ENCODE results near the gene GALNT17.

GALNT17 gene

GRCh38 chr7:71132127-71132376, at the start of gene GALNT17:
TSS of gene GALNT17 (plus strand) at chr7:71132144.
- no peak for DNase-seq (ENCODE audit: low spot score)

GRCh38 chr7:71095266-71095860, 36.6 kb upstream of the GALNT17 start:
- DNase-seq (ENCODE audit: low spot score), result no peak

- DNase-seq (ENCODE audit: low spot score), result no peak
Measured at GRCh38 chr7:71096351-71096750, 35.6 kb upstream of the GALNT17 start.

DNA sequence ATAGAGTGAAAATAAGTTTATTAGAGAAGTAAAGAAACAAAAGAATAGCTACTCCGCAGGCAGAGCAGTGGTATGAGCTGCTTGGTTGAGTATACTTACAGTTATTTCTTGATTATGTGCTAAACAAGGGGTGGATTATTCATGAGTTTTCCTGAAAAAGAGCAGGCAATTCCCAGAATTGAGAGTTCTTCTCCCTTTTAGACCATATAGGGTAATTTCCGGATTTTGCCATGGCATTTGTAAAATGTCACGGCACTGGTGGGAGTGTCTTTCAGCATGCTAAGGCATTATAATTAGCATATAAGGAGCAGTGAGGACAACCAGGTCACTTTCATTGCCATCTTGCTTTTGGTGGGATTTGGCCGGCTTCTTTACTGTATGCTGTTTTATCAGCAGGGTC, 25.7 kb upstream of the GALNT17 start:
- DNase-seq (ENCODE audit: low spot score), result no peak

- no peak for DNase-seq (ENCODE audit: low spot score)
Measured at GRCh38 chr7:71112436-71112835, 19.5 kb upstream of the GALNT17 start.

GRCh38 chr7:71120096-71120495, 11.8 kb upstream of the GALNT17 start:
- no peak for DNase-seq (ENCODE audit: low spot score)

DNA sequence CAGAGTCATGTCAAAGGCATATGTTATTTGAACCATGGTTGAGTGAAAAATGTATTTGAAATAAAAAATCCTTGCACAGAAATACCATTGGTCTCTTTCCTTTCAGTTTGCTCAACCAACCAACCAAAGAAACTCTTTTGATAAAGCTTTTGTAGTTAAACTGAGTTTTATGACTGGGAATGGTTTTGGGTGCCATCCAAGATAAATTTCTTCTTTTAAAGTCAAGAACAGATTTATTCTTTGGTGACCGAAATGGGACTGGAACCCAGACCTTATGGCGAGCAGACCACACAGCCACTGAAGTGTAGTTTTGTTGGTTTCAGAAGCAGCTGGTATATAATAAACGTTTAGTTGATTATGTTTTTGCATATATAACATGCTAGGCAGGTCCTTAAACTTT, 2.8 kb upstream of the GALNT17 start:
- DNase-seq (ENCODE audit: low spot score), result no peak

DNA sequence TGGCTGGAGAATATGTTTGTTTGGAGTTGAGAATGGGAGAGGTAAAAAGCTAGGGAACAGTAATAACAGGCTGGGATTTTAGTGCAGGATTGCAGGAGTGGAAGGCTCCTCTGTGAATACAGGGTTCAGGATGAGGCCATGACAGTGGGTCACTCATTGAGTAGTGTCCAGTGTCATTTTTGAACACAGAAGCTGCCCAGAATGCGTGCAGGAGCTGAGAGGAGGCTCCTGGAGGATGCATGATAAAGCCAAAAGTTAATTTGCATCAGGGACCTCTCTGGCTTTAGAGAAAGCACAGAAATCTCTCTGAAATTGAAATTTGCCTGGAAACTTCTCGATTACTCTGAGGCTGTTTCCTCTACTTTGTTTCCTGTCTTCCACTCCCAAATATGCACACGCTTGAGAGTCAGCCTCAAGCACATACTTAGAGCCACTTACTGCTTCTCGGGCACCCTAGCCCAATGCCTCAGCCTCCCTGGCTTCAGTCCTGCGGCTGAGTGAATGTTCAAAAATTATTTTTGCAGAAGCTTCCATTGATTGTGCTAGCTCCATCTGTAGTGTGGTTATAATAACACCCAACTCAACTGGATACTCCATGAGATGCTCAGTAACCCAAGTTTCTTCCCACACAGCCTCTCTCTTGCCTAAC, 1.8 kb upstream of the GALNT17 start:
- DNase-seq (ENCODE audit: low spot score), result no peak

- DNase-seq (ENCODE audit: low spot score), result no peak
Measured at GRCh38 chr7:71131256-71132126, 453 bp upstream of the GALNT17 start.

GRCh38 chr7:71132377-71133231, 660 bp downstream of the GALNT17 start:
- DNase-seq (ENCODE audit: low spot score), result no peak

- DNase-seq (ENCODE audit: low spot score), result no peak
Measured at GRCh38 chr7:71133232-71133622, 1.3 kb downstream of the GALNT17 start.

GRCh38 chr7:71133856-71134255, 1.9 kb downstream of the GALNT17 start:
- DNase-seq (ENCODE audit: low spot score), result no peak

DNA sequence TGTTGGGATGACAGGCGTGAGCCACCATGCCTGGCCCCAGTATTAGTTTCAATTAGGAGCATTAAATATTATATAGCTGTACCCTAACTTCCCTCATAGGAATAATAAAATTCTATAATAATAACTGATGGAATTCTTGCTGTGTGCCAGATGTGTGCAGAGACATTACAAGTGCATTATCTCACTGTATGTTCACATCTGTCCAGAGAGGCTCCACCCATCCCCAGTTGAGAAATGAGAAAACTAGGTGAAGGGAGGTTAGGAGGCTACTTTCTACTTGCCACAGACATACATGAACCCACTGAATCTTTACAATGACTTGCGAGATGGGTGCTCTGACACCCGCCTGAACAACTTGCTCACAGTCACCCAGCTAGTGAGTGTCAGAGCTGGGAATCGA, 3.2 kb downstream of the GALNT17 start:
- no peak for DNase-seq (ENCODE audit: low spot score)

- DNase-seq (ENCODE audit: low spot score), result no peak
Measured at GRCh38 chr7:71135663-71136062, 3.7 kb downstream of the GALNT17 start.

DNA sequence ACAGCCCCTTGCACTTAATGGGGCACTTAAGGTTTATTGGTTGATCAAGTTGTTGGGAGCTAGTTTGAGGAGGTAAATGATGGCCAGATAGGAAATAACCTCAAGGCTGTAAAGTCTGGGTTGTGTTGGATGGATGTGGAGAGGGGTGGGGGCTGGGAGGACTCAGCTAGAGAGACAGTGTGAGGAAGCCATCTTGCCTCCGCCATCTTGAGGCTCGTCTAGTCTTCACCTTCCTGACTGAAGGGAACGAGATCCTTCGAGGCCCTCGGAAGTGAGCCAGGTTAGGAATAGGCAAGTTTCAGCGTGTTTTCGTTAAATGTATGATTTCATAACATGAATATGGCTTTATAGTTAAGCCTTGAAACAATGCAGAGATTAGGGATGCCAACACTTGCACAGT, 5.5 kb downstream of the GALNT17 start:
- DNase-seq (ENCODE audit: low spot score), result no peak

DNA sequence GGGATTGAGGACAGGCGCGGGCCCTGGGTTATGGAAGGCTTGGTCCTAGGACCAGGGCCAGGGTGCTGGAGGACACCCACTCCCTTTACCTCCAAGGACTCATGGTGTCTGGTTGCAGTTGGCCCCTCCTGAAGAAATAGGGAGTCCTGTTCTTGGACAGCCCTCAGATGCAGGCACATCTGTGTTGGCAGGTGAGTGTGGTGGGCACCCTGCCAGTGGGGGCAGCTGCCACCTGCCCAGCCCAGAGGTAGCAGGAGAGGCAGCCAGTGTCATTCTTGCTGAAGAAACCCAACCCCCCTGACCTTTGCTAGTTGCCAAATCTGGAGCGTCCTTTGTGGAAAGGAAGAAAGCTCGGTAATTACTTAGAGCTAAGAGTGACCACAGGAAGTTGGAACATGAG, 8.3 kb downstream of the GALNT17 start:
- DNase-seq (ENCODE audit: low spot score), result no peak

DNA sequence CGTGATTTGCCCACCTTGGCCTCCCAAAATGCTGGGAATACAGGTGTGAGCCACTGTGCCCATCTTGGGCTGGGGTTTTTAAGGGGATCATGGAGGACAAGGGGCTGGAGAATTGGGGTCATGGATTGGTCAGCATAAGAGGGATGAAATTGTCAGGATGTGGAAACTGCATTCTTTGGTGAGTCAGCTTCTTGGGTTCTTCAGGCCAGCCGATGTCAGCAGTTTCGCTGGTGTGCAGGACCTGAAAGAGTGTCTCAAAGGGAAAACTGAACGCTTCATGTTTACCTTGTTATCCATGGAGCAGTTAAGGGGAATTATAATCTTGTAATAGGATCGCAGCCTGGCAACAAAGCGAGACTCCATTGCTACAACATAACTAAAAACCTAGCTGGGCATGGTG, 13.0 kb downstream of the GALNT17 start:
- DNase-seq (ENCODE audit: low spot score), result no peak

DNA sequence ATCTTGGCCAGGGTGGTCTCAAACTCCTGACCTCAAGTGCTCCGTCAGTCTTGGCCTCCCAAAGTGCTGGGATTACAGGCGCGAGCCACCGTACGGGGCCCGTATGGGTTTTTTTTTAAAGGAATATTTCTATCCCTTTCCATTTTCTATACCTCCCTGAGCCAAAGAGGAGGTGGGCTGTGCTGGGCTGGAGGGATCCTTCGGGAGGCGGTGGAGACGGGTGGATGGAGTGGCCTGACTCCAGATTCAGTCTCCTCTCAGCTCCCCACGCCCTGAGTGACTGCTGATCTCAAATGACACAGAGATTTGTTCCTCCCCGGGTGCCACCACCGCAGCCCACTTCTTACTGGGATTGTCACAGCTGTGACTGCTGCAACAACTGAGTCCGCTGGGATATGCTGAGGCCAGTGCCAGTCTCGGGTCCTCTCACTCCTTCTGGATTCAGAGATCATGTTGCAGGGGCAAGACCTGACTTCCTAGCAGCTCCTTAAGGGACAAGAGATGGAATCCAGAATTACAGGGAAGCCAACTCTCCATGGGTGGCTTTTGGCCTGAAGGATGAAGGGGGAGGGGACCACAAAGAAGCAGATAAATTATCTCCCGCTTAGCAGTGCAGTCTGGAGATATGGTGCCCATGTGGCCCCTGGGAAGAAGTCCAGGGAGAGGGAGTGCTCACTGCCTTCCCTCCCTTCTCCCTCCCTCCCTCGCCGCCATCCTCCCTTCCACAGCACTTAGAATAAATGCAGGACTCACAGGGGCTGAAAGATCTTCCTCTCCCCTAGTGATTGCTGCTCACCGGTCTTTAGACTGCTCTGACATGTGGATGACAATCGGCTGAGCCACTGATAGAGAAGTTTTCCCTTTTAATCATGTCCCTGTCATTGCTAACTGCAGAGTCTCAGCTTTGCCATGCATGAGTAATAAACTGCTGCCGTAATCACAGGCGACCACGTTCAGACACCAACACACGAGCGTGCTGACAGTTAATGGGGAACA, 14.3 kb downstream of the GALNT17 start:
- DNase-seq (ENCODE audit: low spot score), result no peak

DNA sequence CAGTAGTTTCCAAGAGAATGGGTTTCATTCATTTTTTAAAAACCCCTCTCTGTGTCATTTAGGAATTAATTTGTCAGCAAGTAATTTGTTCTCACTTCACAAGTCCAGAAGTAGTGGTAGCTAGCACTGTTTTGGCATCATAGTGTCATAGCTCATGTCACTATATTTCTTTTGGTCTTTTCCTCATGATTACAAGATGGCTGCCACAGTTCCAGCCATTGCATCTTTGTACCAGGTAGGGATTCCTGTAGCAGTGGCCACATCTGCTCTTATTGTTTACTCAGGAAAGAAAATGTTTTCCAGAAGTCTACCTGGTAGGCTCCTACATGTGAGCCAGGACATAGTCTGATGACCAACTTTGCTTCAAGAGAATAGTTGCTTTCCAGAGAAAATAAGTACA, 16.2 kb downstream of the GALNT17 start:
- DNase-seq (ENCODE audit: low spot score), result no peak

- no peak for DNase-seq (ENCODE audit: low spot score)
Measured at GRCh38 chr7:71155236-71155635, 23.3 kb downstream of the GALNT17 start.

DNA sequence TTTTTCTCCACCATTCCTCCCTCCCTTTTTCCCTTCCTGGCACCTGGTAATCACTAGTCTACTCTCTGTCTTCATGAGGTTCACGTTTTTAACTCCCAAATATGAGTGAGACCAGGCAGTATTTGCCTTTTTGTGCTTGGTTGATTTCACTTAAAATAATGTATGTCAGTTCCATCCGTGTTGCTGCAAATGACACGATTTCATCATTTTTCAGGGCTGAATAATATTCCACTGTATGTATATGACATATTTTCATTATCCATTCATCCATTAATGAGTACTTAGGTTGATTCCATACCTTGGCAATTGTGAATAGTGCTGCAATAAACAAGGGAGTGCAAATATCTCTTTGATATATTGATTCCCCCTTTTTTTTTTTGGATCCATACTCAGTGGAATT, 25.8 kb downstream of the GALNT17 start:
- no peak for DNase-seq (ENCODE audit: low spot score)
